SK-MEL-5 (cell line): ENCODE measurements around the gene OBSCN. TPM values are rescaled to one million over a fixed set of nuclear protein-coding genes. Genes with fewer than 3 reads are reported as not detected.
"Not testable (repeated sequence)": the region's sequence is repeated elsewhere in the genome, so short reads cannot be mapped to it uniquely, and the experiment has no call there.

Source experiments
- DNase-seq: peaks from one replicate; pipeline ENCODE4 v3.0.0-alpha.2; 2016; ENCODE audit warnings: low read depth, low spot score
- in situ Hi-C: cut with HindIII; loops from 2 replicates; pipeline ENCODE4 v1.10.0; 2016; ENCODE audit warnings: low sequenced_read_pairs, high pct_unique_total_duplicates, low pct_unique_long_range_greater_than_20kb
- total RNA-seq: library from RNA; depleted of rRNA; stranded (reverse); fragments of >200 nt; shearing (Covaris generic); gene quantifications from 2 replicates; pipeline ENCODE4 v1.2.3, GENCODE V29; 2014

OBSCN gene
- total RNA-seq, 1 experiment from 2014 or later: 0.98 TPM

DNA sequence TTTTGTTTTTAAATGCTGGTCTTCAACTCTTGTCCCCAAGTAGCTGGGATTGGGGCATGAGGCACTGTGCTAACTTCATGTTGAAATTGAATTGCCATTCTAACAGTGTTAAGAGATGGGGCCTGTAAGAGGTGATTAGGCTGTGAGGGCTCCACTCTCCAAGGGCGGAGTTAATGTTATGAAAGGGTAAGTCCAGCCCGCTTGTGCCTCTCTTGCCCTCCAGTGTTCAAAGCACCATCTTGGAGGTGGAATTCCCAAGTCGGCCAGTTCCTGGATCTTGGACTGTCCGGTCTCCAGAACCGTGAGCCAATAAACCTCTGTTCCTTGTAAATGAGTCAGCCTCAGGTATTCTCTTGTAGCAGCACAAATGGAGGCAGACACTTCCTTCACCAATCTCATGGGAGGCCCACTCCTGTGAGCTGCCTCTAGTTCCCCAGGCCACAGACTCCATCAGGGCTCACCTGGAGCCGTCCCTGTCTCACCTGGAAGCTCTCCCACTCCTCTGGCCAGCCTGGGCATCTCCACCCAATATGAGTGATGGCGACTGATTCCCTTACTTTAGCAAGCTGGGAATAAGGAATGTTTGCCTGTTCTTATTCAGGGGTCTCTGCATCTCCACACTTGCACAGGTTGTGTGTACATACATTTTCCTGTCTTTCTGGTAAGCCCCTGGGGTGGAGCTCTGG is 26.7 kb upstream of the OBSCN start:
- DNase-seq: no peak
- in situ Hi-C loops: no loop called here

DNA sequence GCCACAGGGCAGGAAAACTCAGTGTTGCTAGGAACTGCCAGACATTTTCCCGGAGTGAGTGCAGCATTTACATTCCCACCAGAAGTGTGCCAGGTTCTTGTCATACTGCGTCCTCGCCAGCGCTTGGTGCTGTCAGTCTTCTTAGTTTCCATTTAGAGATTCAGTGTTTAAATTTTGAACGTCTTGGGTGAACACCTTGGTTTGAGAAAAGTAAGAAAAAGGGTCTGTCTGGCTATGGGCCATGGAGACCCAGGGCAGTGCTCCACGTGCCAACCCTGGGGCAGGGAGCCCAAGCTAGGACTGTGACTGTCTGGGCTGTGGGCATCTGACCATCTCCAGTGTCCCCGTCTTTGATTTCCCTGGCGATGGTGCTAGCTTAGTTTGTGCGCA is 26.2 kb upstream of the OBSCN start:
- in situ Hi-C loops: no loop called here

DNA sequence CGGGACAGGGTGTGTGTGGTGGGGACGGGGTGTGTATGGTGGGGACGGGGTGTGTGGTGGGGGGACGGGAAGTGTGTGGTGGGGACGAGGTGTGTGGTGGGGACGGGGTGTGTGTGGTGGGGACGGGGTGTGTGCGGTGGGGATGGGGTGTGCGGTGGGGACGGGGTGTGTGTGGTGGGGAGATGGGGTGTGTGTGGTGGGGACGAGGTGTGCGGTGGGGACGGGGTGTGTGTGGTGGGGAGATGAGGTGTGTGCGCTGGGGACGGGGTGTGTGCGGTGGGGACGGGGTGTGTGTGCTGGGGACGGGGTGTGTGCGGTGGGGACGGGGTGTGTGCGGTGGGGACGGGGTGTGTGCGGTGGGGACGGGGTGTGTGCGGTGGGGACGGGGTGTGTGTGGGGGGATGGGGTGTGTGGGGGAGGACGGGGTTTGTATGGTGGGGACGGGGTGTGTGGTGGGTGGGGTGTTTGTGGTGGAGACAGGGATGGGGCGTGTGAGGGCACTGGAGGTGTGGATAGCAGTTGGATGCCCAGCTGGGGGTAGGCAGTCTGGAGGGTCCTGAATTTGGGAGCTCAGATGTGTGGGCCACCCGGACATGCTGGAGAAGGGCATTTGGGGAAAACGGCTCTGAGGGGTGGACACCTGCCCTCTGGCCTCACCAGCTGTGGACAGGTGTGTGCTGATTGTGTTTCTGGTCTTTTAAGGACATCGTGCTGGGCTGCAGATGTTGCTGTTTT is 25.4 kb upstream of the OBSCN start:
- DNase-seq: no peak
- in situ Hi-C loops: no loop called here

More for the DNA sequence above, 26.2 kb upstream of the OBSCN start:
- DNase-seq: no peak

DNA sequence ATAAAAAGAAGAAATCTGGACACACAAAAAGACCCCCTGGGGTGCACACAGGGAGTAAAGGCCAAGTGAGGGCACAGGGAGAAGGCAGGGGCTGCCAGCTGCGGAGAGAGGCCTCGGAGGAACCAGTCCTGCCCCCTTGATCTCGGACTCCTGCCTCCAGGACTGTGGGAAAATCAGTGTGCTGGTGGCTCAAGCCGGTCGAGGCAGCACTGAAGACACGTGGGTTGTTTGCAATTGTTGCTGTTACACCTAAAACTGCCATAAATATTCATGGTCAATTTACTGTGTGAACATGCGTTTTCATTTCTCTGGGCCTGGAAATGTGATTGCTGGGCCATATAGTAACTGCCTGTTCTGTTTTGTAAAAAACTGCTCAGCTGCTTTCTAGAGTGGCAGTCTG is 23.7 kb upstream of the OBSCN start:
- no peak for DNase-seq
- in situ Hi-C loops: no loop called here

DNA sequence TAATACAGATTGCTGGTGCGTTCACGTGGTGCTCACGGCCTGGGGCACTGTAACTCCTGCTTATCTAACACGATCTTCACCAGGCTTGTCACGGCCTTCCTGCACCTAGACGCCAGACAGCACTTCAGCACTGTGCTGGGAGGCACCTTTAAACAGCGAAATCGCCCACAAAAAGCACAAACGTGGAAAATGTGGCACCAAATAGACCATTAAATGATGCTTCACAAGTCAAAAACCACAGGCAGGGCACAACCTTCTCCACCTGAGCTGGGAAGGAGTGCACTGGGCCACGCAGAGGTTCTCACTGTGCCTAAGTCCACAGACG is 22.2 kb upstream of the OBSCN start:
- DNase-seq: no peak
- in situ Hi-C loops: no loop called here

DNA sequence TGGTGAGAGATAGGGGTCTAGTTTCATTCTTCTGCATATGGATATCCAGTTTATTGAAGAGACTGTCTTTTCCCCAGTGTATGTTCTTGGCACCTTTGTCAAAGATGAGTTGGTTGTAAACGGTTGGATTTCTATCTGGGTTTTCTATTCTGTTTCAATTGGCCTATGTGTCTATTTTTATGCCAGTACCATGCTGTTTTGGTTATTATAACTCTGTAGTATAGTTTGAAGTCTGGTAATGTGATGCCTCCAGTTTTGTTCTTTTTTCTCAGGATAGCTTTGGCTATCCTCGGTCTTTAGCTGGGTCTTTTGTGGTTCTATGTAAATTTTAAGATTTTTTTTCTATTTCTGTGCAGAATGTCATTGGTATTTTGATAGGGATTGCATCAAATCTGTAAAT is 19.6 kb upstream of the OBSCN start:
- in situ Hi-C loops, DNase-seq: not testable (repeated sequence)

DNA sequence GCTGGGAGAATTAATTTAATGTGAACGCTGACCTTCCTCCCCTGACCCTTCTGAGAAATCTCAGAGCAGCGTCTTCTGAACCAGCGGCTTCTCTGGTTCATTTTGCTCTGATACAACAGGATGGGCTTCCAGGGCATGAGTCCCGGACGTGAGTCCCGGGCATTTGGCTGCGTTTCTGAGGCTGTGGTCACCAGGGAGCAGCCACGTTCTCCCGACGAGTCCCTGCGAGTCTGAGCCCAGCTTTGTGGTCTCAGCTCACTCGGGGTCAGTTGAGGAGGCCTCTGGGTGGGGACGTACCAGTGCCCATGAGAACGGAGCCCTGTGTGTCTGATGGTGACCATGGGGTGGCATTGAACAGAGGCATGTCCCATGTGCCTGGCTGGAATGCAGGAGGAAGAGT is 17.7 kb upstream of the OBSCN start:
- in situ Hi-C loops: no loop called here
- DNase-seq: no peak

DNA sequence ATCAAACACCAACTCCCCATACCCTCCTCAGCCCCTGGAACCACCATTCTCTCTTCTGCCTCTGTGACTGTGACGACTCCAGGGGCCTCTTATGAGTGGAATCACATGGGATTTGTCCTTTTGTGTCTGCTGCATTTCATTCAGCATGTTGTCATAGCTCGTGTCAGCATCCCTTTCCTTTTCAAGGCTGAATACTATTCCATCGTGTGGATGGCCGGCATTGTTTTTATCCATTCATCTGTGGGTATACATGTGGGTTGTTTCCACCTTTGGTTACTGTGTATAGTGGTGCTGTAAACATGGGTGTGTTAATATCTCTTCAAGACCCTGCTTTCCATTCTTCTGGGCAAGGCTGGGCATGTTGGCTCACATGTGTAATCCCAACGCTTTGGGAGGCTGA is 17.1 kb upstream of the OBSCN start:
- DNase-seq: no peak
- in situ Hi-C loops: no loop called here

DNA sequence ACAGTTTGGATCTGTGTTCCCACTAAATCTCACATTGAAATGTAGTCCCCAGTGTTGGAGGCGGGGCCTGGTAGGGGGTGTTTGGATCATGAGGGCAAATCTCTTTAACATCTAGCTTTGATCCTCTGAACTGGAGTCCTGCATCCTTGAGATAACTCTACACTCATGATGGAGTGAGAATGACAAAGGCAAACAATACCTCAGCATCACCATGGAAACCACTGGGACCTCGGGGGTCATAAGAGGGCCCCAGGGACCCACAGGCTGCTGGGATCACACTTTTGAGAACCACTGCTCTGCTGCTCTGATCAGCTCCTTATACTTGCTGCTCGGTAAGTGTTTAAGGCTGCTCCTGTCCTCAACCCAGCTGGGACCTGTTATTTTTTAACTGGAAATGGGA is 13.4 kb upstream of the OBSCN start:
- in situ Hi-C loops: no loop called here
- no peak for DNase-seq

DNA sequence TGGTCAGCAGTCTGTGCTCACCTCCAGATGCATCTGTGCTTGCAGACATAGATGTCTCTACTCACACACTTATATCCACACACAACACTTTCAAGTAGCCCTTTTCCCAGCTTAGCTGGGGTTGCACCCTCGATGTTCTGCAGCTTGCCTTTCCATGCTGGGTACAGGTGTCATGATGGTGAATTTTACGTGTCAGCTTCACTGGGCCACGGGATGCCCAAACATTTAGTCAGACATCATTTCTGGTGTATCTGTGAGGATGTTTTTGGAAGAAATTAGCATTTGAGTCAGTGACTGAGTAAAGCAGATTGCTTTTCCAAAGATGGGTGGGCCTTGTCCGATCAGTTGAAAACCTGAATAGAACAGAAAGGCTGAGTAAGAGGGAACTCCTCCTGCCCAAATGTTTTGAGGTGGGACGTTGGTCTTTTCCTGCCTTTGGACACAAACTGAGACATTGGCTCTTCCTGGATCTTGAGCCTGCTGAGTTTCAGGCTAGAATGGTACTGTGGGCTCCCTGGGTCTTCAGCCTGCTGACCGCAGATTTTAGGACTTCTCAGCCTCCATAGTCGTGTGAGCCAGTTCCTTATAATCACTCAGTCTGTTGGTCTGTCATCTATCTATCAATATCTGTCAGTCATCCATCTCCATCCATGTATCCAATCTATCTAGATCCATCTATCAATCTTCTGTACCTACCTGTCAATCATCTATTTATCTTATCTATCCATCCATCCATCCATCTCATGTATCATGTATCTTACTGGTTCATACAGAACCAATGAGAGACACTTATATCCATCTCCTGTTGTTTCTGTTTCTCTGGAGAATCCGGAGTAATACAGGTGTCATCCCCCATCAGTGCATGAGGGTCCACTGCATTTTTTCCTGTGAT is 12.7 kb upstream of the OBSCN start:
- no peak for DNase-seq
- in situ Hi-C loops: no loop called here

DNA sequence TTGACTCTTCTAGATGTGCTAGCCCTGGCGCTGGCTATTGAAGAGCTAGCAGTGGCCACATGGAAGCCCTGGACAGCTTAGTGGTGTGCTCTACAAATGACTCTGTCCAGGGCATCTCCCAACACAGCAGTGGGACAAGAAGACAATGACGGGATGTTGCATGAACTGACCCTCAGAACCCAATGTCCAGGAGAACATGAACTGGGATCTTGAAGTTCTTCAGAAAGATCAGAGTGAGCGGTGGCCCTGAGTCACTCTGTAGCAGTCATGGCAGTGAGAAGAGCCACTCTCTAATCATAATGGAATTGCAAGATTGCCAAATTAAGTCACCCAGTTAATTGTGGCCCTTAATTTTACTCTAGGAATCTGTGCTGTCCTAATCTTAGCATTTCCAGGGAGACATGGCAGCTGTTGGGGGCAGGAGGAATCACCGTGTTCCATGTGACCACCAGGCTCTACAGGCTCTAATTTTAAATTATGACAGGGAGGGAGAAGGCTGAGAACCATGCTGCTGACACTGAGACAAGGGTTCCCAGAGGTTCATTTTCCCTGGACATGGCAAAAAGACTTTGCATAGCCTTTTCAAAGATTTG is 10.2 kb upstream of the OBSCN start:
- no peak for DNase-seq
- in situ Hi-C loops: no loop called here

DNA sequence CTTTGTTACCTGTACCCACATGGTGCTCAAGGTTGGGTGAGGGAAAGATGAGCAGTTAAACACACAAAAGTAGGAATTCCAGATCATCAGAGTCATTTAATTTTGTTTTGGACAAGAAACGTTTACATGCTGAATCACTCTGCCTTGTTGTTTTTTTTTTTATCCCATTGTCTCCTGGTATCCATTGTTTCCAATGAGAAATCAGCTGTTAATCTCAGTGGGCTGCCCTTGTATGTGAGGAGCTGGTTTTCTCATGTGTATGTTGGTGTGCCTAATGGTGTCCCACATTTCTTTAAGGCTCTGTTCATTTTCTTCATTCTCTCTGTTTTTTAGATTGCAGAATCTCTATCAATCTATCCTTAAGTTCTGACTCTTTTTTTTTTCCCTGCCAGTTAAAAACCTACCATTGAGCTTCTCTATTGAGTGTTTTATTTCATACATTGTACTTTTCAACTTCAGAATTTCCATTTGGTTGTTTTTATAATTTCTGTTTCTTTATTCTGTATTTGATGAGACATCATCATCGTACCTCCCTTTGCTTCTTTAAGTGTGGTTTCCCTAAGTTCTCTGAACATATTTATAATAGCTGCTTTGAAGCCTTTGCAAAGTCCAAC is 8.8 kb upstream of the OBSCN start:
- DNase-seq: no peak
- in situ Hi-C loops: no loop called here

DNA sequence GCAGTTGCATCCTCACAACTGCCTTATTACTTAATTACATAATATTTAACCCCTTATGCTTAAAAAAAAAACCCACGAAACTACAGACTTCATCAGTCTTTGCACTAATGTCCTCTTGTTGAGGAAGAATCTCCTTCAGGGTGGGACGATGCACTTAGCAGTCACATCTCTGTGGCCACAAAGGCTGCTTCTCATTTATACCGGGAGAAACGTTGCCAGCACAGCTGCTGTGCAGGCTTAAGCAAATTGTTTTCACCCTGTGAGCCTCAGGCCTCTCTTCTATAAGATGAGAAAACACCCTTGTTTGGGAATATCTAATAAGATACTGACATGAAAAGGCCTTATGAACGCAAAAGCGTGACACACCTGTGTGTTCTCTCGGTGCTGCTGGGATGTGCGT is 2.9 kb upstream of the OBSCN start:
- in situ Hi-C loops: no loop called here
- DNase-seq: no peak

DNA sequence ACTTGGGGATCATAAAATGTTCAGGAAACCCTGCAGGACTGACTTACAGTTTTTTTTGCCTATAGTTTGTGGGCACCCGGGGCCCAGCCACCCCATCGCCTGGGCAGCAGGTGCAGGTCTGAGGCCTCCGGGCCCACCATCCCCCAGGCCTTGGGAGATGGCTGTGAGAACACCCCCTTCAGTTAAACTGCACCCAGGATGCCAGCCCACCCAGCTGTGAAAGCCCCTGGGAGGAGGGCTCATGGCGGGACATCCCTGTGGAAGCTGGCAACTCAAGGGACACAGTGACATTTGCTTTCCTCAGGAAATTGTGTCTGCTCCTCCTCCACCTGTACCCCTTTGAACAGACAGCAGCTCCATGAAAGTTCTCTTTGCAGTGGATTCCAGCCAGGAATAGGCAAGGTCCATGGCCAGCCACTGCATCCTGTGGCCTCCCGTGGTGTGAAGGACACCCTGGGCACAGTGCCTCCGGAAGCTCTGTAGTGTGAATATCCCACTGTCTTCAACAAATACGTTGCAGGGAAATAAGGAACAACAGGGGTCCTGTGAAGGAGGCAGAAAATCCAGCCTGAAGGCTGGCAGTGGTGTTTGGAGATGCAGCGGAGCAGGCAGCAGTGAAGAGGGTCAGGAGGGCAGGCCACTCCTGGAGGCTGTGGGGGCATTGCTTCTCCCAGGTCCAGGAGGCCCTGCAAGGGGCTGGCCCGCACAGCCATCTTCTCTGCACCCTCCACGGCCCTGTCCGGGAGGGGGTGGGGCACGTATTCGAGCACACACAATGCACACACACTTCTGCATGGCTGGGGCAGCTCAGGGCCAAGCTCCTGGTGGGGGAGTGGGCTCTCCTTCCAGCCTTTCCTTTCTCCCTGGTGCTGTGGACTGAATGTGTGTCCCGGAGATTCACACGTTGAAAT is 2.1 kb upstream of the OBSCN start:
- in situ Hi-C loops: no loop called here
- DNase-seq: peak; percentile 14

DNA sequence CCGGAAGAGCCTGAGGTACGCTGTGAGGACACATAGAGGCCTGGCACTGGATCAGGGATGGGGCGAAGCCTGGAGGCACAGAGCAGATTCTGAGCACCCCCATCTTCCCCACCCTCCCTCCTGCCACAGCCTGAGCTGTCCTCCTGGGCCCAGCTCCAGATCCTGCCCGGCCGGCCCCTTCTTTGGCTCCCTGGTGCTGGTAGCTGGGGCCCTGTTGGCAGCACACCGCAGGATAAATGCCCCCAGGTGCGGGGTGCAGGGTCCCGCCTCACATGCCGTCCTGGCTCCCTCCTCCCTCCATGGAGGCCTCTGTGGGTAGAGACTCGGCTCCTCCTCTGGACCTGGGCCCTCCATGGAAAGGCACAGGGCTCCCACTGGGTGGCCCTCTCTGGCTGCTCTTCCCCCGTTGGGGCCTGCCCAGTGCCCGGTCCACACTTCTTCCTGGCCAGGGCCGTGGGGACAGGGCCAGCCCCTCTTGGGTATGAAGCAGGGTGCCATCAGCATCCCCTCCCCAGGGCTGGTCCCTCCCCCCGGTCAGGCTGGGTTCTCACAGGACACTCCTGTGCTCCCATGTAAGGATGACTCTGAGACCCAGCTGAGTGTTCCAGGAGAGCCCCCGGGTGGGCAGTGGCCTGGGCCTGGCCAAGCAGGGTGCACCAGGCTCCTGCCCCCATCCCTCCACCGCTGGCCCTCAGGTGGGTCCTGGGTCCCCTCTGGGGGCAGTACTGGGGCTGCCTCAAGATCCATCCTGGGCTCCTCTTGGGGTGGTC is 1.1 kb upstream of the OBSCN start:
- in situ Hi-C loops: no loop called here
- DNase-seq: no peak

DNA sequence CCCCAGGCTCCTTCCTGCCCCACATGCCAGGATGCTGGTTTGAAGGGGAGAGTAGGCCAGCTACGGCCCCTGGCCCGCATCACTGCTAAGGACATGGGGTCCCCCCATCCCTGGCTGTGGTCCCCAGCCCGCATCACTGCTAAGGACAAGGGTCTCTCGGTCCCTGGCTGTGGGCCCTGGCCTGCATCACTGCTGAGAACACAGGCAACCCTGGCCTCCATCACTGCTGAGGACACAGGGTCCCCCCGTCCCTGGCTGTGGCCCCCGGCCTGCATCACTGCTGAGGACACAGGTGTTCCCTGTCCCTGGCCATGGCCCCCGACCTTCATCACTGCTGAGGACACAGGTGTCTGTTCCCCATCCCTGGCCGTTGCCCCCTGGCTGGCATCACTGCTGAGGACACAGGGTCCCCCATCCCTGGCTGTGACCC is 448 bp upstream of the OBSCN start:
- no peak for DNase-seq
- in situ Hi-C loops: no loop called here
